GM23248 (cell line): ENCODE results near the gene GPAT3. TPM values are rescaled to one million over a fixed set of nuclear protein-coding genes. Genes with fewer than 3 reads are reported as not detected.

Source experiments
- DNase-seq: peaks from one replicate; pipeline ENCODE4 v3.0.0-alpha.2; 2015
- H2AFZ ChIP-seq: fragments of 200-600 bp; sonication (generic); 2 replicates; pipeline ENCODE4 v1.6.1; 2016; ENCODE audit warnings: antibody characterized with exemption
- H3F3A ChIP-seq: fragments of 200-600 bp; sonication (generic); 2 replicates; pipeline ENCODE4 v1.6.1; 2016; ENCODE audit warnings: mild to moderate bottlenecking, antibody characterized with exemption, mixed run types; ENCODE audit not compliant: insufficient read depth
- H3K27ac ChIP-seq: fragments of 200-600 bp; sonication (generic); 2 replicates; pipeline ENCODE4 v1.5.1; 2016; ENCODE audit warnings: mild to moderate bottlenecking
- H3K27me3 ChIP-seq: fragments of 200-600 bp; sonication (generic); replicated peaks from 2 replicates; pipeline ENCODE4 v1.6.1; 2016; ENCODE audit warnings: mild to moderate bottlenecking; ENCODE audit not compliant: insufficient read depth
- H3K36me3 ChIP-seq: fragments of 200-600 bp; sonication (generic); 2 replicates; pipeline ENCODE4 v1.6.1; 2016; ENCODE audit warnings: low read depth, mild to moderate bottlenecking
- H3K4me1 ChIP-seq: fragments of 200-600 bp; sonication (generic); 2 replicates; pipeline ENCODE4 v1.6.1; 2016; ENCODE audit warnings: mild to moderate bottlenecking; ENCODE audit not compliant: insufficient read depth
- H3K4me2 ChIP-seq: fragments of 200-600 bp; sonication (generic); one replicate; pipeline ENCODE4 v1.6.1; 2016; ENCODE audit warnings: mild to moderate bottlenecking; ENCODE audit not compliant: unreplicated experiment
- H3K4me3 ChIP-seq: fragments of 200-600 bp; sonication (generic); 2 replicates; pipeline ENCODE4 v1.5.1; 2016; ENCODE audit warnings: mild to moderate bottlenecking
- H3K79me2 ChIP-seq: fragments of 200-600 bp; sonication (generic); 2 replicates; pipeline ENCODE4 v1.6.1; 2016; ENCODE audit warnings: mild to moderate bottlenecking; ENCODE audit not compliant: insufficient read depth
- H3K9ac ChIP-seq: fragments of 200-600 bp; sonication (generic); 2 replicates; pipeline ENCODE4 v1.6.1; 2016; ENCODE audit warnings: mild to moderate bottlenecking
- H3K9me2 ChIP-seq: fragments of 200-600 bp; sonication (generic); 2 replicates; pipeline ENCODE4 v1.6.1; 2016; ENCODE audit warnings: mixed run types, mild to moderate bottlenecking, moderate library complexity; ENCODE audit not compliant: insufficient read depth
- H3K9me3 ChIP-seq: fragments of 200-600 bp; sonication (generic); one replicate; pipeline ENCODE4 v1.6.1; 2017; ENCODE audit warnings: low read depth
- H4K20me1 ChIP-seq: fragments of 200-600 bp; sonication (generic); 2 replicates; pipeline ENCODE4 v1.6.0; 2016; ENCODE audit not compliant: insufficient read depth
- EZH2 ChIP-seq: fragments of 200-600 bp; sonication (generic); IDR thresholded peaks from 2 replicates; pipeline ENCODE4 v1.6.1; 2018; ENCODE audit warnings: antibody characterized with exemption, mild to moderate bottlenecking; ENCODE audit not compliant: insufficient read depth, poor library complexity, severe bottlenecking
- EZH2phosphoT487 ChIP-seq: fragments of 200-600 bp; sonication (generic); IDR thresholded peaks from 2 replicates; pipeline ENCODE4 v1.6.1; 2018; ENCODE audit warnings: antibody characterized with exemption, moderate library complexity, mild to moderate bottlenecking, low read depth; ENCODE audit not compliant: insufficient read depth
- WGBS, 2 experiments: methylation state at CpG; one replicate each; pipeline ENCODE4 v1.1.6; 2015 to 2017; ENCODE audit warnings: low lambda C conversion rate in 2 of 2, low coverage in 1 of 2; ENCODE audit errors: missing lambda C conversion rate in 2 of 2; 5-methylcytosine and 5-hydroxymethylcytosine counted together
- in situ Hi-C: fragments of 300-500 bp; cut with MboI; formaldehyde crosslinking; loops from 2 replicates; pipeline ENCODE4 v1.15.0; 2020
- polyA plus RNA-seq: library from polyadenylated mRNA; unstranded; fragments of >200 nt; fragmentation: Nextera tagmentation; extraction: Ambion mirVana; gene quantifications from 2 replicates; pipeline ENCODE4 v1.2.1, GENCODE V29; 2016
- total RNA-seq: library from RNA; depleted of rRNA; stranded (reverse); fragments of >200 nt; shearing (Covaris generic); gene quantifications from 2 replicates; pipeline ENCODE4 v1.2.3, GENCODE V29; 2014

The GPAT3 gene
- total and polyA plus RNA-seq, 2 experiments from 2014 or later, result 1.7 to 2.5 TPM

- TF ChIP-seq EZH2phosphoT487, result no peak
- no peak for TF ChIP-seq EZH2
- Histone ChIP-seq H3K4me1 (no peaks in the 10 kb centered on the region), H3K27me3 (no peaks in the 10 kb centered on the region), H3K4me2 (no peak overlapping the region), H3F3A (no peaks in the 10 kb centered on the region), H3K79me2 (no peaks in the 10 kb centered on the region), H3K27ac (no peak overlapping the region), H3K4me3 (no peak overlapping the region), H3K36me3 (no peaks in the 10 kb centered on the region), H2AFZ (no peak overlapping the region), H3K9ac (no peak overlapping the region), H3K9me3 (no peaks in the 10 kb centered on the region), H3K9me2 (no peaks in the 10 kb centered on the region), H4K20me1 (no peaks in the 10 kb centered on the region)
- WGBS, 2 experiments, result 82 to 84% methylated on average over 3 of the region's 3 CpGs
- in situ Hi-C loops, result no loop called here
- no peak for DNase-seq
These were observed 69.3 kb downstream of the GPAT3 start for GRCh38 chr4:83605210-83605609.

DNA sequence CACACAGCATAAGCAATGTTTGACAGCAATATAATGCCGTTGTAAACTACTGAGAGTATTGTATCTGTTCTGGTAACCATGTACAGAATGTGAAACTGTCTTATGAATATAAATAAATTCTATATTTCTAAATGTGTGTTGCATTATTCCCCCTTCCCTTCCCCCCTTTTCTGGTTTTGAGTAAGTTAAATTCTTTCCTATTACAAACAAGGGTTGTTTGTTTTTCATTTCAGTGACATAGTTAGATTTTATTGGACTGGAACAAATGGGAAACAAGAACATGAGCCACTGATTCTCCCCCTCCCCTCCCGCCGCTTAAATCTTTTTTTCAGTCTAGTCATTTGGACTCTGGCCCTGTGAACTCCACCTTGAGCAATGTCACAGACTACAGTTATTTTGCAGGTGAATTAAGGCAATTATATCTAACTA is 69.8 kb downstream of the GPAT3 start:
- TF ChIP-seq EZH2phosphoT487 (no peak), EZH2 (no peak)
- no peaks in the 10 kb centered on the region for H4K20me1 ChIP-seq
- no peak overlapping the region for H3K4me2 ChIP-seq
- H3K9me3 ChIP-seq, result no peaks in the 10 kb centered on the region
- DNase-seq, result no peak
- no peak overlapping the region for H3K4me3 ChIP-seq
- 48 to 54% methylated on average over 3 of the region's 3 CpGs for WGBS, 2 experiments
- no peak overlapping the region for H3K27ac ChIP-seq
- no peaks in the 10 kb centered on the region for H3K9me2 ChIP-seq
- no peaks in the 10 kb centered on the region for H3K36me3 ChIP-seq
- H3K4me1 ChIP-seq, result no peaks in the 10 kb centered on the region
- no peaks in the 10 kb centered on the region for H3K27me3 ChIP-seq
- in situ Hi-C loops, result no loop called here
- H2AFZ ChIP-seq, result no peak overlapping the region
- H3F3A ChIP-seq, result no peaks in the 10 kb centered on the region
- no peak overlapping the region for H3K9ac ChIP-seq
- no peaks in the 10 kb centered on the region for H3K79me2 ChIP-seq

- Histone ChIP-seq H3F3A (no peaks in the 10 kb centered on the region), H3K79me2 (no peaks in the 10 kb centered on the region)
- TF ChIP-seq EZH2phosphoT487, result no peak
- no peak for TF ChIP-seq EZH2
These were observed 70.6 kb downstream of the GPAT3 start for GRCh38 chr4:83606460-83606859.

DNA sequence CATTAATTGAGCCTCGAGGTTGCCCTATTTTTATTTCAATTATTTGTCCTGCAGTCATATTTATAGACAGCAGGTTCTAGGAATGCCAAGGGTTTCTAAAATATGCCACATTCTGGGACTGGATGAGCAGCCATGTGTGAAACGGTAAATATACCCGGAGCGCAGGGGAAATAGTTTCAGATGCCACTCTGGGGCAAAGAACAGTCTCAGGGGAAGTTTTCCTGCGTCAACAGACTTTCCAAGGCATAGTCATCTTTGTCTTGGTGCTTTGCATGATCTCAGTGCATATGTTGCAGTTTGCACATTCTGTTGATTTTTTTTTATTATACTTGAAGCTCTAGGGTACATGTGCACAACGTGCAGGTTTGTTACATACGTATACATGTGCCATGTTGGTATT is 71.0 kb downstream of the GPAT3 start:
- in situ Hi-C loops, result no loop called here

More at GRCh38 chr4:83606460-83606859, 70.6 kb downstream of the GPAT3 start:
- no peak overlapping the region for H3K4me3 ChIP-seq
- no peaks in the 10 kb centered on the region for H3K36me3 ChIP-seq
- H3K9ac ChIP-seq, result no peak overlapping the region
- H2AFZ ChIP-seq, result no peak overlapping the region
- no peaks in the 10 kb centered on the region for H3K4me1 ChIP-seq
- H3K27ac ChIP-seq, result no peak overlapping the region
- no peaks in the 10 kb centered on the region for H3K27me3 ChIP-seq
- H3K9me3 ChIP-seq, result no peaks in the 10 kb centered on the region
- no peaks in the 10 kb centered on the region for H4K20me1 ChIP-seq
- DNase-seq, result no peak
- in situ Hi-C loops, result no loop called here
- H3K9me2 ChIP-seq, result no peaks in the 10 kb centered on the region
- H3K4me2 ChIP-seq, result no peak overlapping the region

DNA sequence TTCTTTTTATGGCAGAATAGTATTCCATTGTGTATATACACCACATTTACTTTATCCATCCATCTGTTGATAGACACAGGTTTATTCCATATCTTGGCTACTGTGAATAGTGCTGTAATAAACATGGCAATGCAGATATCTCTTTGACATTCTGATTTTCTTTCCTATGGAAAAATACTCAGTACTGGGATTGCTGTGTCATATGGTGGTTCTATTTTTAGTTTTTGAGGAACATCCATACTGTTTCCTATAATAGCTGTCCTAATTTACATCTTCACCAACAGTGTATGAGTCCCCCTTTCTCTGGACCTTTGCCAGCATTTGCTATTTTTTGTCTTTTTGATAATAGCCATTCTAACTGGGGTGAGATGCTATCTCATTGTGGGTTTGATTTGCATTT is 73.5 kb downstream of the GPAT3 start:
- Histone ChIP-seq H3K79me2 (no peaks in the 10 kb centered on the region), H3K27me3 (no peaks in the 10 kb centered on the region), H3K4me1 (no peaks in the 10 kb centered on the region), H4K20me1 (no peaks in the 10 kb centered on the region), H3K9me3 (no peaks in the 10 kb centered on the region), H3K36me3 (no peaks in the 10 kb centered on the region), H2AFZ (no peak overlapping the region), H3K4me2 (no peak overlapping the region), H3K4me3 (no peak overlapping the region), H3K9me2 (no peaks in the 10 kb centered on the region), H3K27ac (no peak overlapping the region), H3K9ac (no peak overlapping the region), H3F3A (no peaks in the 10 kb centered on the region)
- TF ChIP-seq EZH2 (no peak), EZH2phosphoT487 (no peak)
- DNase-seq, result no peak
- in situ Hi-C loops, result no loop called here

More for the DNA sequence above, 71.0 kb downstream of the GPAT3 start:
- H3K9me2 ChIP-seq, result no peaks in the 10 kb centered on the region
- H2AFZ ChIP-seq, result no peak overlapping the region
- H3F3A ChIP-seq, result no peaks in the 10 kb centered on the region
- H3K79me2 ChIP-seq, result no peaks in the 10 kb centered on the region
- H3K9me3 ChIP-seq, result no peaks in the 10 kb centered on the region
- no peak overlapping the region for H3K4me3 ChIP-seq
- H3K27ac ChIP-seq, result no peak overlapping the region
- H3K27me3 ChIP-seq, result no peaks in the 10 kb centered on the region
- H3K4me1 ChIP-seq, result no peaks in the 10 kb centered on the region
- H3K9ac ChIP-seq, result no peak overlapping the region
- WGBS, 2 experiments, result 52 to 57% methylated on average over 7 of the region's 7 CpGs
- H3K36me3 ChIP-seq, result no peaks in the 10 kb centered on the region
- no peak overlapping the region for H3K4me2 ChIP-seq
- no peaks in the 10 kb centered on the region for H4K20me1 ChIP-seq
- TF ChIP-seq EZH2phosphoT487 (no peak), EZH2 (no peak)
- DNase-seq, result no peak
